NOMO-1 (cell line): ENCODE results near the gene PRTFDC1.
"Not testable (repeated sequence)": the region's sequence is repeated elsewhere in the genome, so short reads cannot be mapped to it uniquely, and the experiment has no call there.

Source experiments
- DNase-seq, 2 experiments: peaks; one replicate each; lab custom pipeline; 2025; ENCODE audit not compliant: unreplicated experiment in 2 of 2; lab: John Stamatoyannopoulos, UW

The PRTFDC1 gene

GRCh38 chr10:24966962-24967481, 14.6 kb upstream of the PRTFDC1 start:
- no peak for DNase-seq

DNA sequence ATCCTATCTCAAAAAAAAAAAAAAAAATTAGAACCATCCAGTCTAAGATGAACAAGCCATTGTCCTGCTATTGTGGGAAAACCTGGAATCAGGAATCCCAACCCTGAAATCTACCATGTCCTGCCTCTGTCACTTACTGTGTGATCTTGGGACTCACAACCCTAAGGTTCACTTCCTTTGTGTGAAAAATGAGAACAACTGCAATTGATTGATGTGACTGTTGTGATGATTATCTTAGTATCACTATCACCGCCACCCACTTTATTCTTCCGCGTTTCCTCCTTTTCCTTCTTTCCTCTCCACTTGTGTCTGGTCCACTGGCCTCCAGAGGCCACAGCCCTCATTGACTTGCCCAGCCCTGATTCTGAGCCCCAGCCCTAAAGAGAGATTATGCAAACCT, 12.6 kb upstream of the PRTFDC1 start:
- no peak for DNase-seq

- DNase-seq: no peak
These were observed 11.2 kb upstream of the PRTFDC1 start for GRCh38 chr10:24963521-24964041.

GRCh38 chr10:24962995-24963394, 10.6 kb upstream of the PRTFDC1 start:
- no peak for DNase-seq

DNA sequence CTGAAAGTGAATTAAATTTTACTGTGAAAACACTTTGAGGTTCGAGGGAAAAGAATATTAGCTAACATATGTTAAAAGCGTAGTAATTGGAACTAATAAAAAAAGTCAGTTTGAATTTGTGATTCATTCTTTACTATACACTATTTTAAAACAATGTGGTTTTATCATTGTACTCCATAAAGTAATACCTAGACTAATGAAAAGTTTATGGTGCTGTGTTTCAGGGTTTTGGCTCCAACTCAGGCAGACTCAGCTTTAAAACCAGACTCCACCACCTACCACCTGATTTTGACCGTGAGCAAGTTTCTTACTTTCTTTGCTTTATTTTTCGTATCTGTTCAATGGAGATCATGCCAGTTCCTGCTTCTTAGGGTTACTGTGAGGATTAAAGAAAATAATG, 9.2 kb upstream of the PRTFDC1 start:
- no peak for DNase-seq

- DNase-seq: no peak
These were observed 7.0 kb upstream of the PRTFDC1 start for GRCh38 chr10:24959382-24959730.

- DNase-seq: no peak
These were observed 6.4 kb upstream of the PRTFDC1 start for GRCh38 chr10:24958721-24959381.

GRCh38 chr10:24958091-24958720, 5.8 kb upstream of the PRTFDC1 start:
- no peak for DNase-seq

DNA sequence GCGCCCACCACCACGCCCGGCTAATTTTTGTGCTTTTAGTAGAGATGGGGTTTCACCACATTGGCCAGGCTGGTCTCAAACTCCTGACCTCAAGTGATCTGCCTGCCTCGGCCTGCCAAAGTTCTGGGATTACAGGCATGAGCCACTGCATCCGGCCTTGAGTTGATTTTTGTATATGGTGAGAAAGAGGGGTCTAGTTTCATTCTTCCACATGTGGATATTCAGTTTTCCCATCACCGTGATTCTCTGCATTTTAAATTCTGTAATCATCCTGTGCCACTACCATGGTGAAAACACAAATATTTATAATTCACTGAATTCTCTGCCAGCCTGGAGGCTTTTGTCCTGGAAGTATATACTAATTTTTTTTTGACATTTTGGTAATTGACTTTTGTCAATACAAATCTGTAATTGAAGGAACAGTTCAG, 5.2 kb upstream of the PRTFDC1 start:
- DNase-seq: not testable (repeated sequence)

DNA sequence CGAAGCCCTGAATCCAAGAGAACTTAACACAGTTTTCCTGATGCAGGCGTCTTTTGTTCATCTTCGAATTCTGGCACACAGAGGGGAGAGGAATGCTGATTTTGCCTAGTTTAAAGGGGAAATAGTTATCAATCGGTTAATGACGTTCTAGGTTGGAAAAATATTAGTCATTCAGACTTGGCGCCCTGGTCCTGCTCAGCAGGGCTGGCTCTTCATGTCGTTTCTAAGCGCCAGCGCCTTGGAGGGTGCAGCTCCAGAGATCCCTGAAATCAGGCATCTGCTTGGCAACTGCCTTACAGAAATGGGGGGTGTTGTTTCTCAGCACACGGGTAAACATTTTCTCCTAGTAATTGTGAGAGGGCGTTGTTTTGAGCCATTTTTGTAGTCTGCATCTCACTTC, 1.3 kb upstream of the PRTFDC1 start:
- no peak for DNase-seq

- DNase-seq: peak in 1 of 2 experiments; percentile 6
These were observed 570 bp upstream of the PRTFDC1 start for GRCh38 chr10:24952707-24953645.

DNA sequence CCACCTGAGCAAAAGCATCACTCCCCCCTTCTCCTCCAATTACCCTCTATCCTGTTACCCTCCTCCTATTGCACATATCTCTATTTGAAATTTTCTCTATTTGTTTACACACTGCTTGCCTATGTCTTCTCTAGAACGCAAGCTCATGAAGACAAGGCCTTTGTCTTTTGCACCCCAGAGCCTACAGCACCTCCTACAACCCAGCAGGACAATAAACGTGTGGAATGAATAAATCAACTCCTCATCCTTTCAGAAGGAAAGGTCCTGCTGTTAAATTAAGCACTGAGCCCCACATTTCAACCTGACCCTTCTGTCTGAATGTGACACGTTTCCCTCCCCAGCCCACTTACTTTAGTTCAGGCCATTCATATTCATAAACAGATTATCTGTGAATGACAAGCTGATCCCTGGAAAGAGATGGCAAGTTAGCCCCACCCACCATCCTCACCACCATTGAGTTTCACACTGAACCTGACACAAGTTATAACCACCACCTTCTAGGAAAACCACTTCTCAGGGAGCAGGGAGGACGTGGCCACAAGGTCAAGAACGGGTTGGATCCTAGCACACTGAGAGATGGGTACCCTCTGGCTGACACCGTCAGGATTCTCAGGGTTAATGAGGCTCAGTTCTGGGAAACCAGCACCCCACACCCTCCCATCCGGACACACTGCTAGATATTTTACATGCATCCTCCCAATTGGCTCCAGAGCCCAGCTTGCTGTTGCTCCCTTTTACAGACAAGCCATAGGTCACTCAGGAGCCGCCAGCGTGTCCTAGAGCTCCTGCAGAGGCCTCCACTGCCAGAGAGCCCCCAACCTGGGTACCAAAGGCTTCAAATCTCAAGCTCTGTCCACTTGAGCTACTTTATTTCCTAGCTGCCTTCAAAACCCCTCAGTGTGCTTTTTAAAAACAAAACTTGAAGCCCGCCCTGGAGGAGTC, 934 bp downstream of the PRTFDC1 start:
- DNase-seq: no peak

GRCh38 chr10:24950439-24950838, 2.0 kb downstream of the PRTFDC1 start:
- no peak for DNase-seq

DNA sequence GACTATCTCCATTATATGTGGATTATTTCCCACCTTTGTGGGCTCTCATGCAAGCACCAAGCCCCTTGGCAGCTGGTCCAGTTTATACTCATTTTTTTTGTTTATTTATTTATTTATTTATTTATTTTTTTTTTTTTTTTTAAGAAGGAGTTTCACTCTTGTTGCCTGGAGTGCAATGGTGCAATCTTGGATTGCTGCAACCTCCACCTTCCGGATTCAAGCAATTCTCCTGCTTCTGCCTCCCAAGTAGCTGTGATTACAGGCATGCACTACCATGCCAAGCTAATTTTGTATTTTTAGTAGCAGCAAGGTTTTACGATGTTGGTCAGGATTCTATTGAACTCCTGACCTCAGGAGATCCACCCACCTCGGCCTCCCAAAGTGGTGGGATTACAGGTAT, 2.8 kb downstream of the PRTFDC1 start:
- no peak for DNase-seq

GRCh38 chr10:24947304-24948097, 4.9 kb downstream of the PRTFDC1 start:
- peak in 1 of 2 experiments; percentile 7 for DNase-seq

- DNase-seq: no peak
These were observed 7.7 kb downstream of the PRTFDC1 start for GRCh38 chr10:24944512-24945255.

- DNase-seq: no peak
These were observed 13.9 kb downstream of the PRTFDC1 start for GRCh38 chr10:24938525-24938924.

DNA sequence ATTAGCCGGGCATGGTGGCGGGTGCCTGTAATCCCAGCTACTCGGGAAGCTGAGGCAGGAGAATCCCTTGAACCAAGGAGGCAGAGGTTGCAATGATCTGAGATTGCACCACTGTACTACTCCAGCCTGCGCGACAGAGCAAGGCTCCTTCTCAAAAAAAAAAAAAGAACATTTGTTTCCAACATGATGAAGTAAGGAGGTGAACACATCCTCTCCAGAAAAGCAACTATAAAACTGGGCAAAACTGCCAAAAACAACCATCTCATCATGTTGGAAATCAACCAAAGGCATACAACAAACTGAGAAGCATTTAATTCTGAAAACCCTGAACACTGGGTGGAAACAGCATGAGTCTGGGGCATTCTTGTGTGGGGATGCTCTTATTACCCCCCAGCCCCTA, 14.3 kb downstream of the PRTFDC1 start:
- DNase-seq: no peak
